Activated CD4-positive, alpha-beta T cell treated with anti-CD3 and anti-CD28 coated beads, Interleukin-2, amount 50 U/mL, for 48 hours (primary cell): ENCODE results near the gene NRG3.

Source experiments
- DNase-seq, 2 experiments: peaks; one replicate each; pipeline ENCODE4 v3.0.0-alpha.2; 2020

The NRG3 gene

GRCh38 chr10:81874875-81875466 lies at the start of gene NRG3:
Gene NRG3 (plus strand): TSS chr10:81875194.
- no peak for DNase-seq

GRCh38 chr10:81828251-81828650 lies 46.7 kb upstream of the NRG3 start:
- DNase-seq, result no peak

- DNase-seq, result no peak
These were observed 43.9 kb upstream of the NRG3 start for GRCh38 chr10:81831060-81831459.

GRCh38 chr10:81838950-81839349 lies 36.0 kb upstream of the NRG3 start:
- DNase-seq, result no peak

- no peak for DNase-seq
These were observed 32.0 kb upstream of the NRG3 start for GRCh38 chr10:81843042-81843441.

GRCh38 chr10:81847675-81848074 lies 27.3 kb upstream of the NRG3 start:
- DNase-seq, result no peak

GRCh38 chr10:81848514-81848913 lies 26.5 kb upstream of the NRG3 start:
- DNase-seq, result no peak

- DNase-seq, result no peak
These were observed 26.1 kb upstream of the NRG3 start for GRCh38 chr10:81848931-81849330.

- no peak for DNase-seq
These were observed 12.4 kb upstream of the NRG3 start for GRCh38 chr10:81862596-81862995.

- no peak for DNase-seq
These were observed 11.2 kb upstream of the NRG3 start for GRCh38 chr10:81863771-81864170.

GRCh38 chr10:81865581-81865980 lies 9.4 kb upstream of the NRG3 start:
- DNase-seq, result no peak

GRCh38 chr10:81866753-81867152 lies 8.2 kb upstream of the NRG3 start:
- no peak for DNase-seq

- no peak for DNase-seq
These were observed 4.5 kb upstream of the NRG3 start for GRCh38 chr10:81870472-81870871.

- no peak for DNase-seq
These were observed 3.4 kb upstream of the NRG3 start for GRCh38 chr10:81871558-81871957.

- DNase-seq, result no peak
These were observed 2.7 kb upstream of the NRG3 start for GRCh38 chr10:81872206-81872862.

- DNase-seq, result no peak
These were observed 1.6 kb upstream of the NRG3 start for GRCh38 chr10:81873231-81873931.

GRCh38 chr10:81873932-81874816 lies 820 bp upstream of the NRG3 start:
- DNase-seq, result peak in 1 of 2 experiments; percentile 13

- no peak for DNase-seq
These were observed 666 bp downstream of the NRG3 start for GRCh38 chr10:81875467-81876252.

- DNase-seq, result no peak
These were observed 1.5 kb downstream of the NRG3 start for GRCh38 chr10:81876253-81877077.

- no peak for DNase-seq
These were observed 2.6 kb downstream of the NRG3 start for GRCh38 chr10:81877596-81877995.

- DNase-seq, result no peak
These were observed 7.0 kb downstream of the NRG3 start for GRCh38 chr10:81882011-81882410.

- no peak for DNase-seq
These were observed 9.9 kb downstream of the NRG3 start for GRCh38 chr10:81884856-81885255.
